Esophagus muscularis mucosa (tissue), 4 donors: ENCODE results near the gene CNOT1.

Source experiments
- CTCF ChIP-seq, 3 experiments: fragments of 200-600 bp in 2 of 3; fragments of 450-650 bp in 1 of 3; sonication (generic) in 2 of 3; IDR thresholded peaks; one replicate each; pipeline ENCODE4 v1.5.1; 2017 to 2019; ENCODE audit warnings: antibody characterized with exemption in 3 of 3, mild to moderate bottlenecking in 2 of 3, moderate library complexity in 1 of 3
- EP300 ChIP-seq: sonication (generic); formaldehyde crosslinking; IDR thresholded peaks from one replicate; pipeline ENCODE4 v1.6.1; 2017; ENCODE audit warnings: antibody characterized with exemption
- POLR2A ChIP-seq: fragments of 450-650 bp; IDR thresholded peaks from one replicate; pipeline ENCODE4 v1.6.1; 2017; ENCODE audit warnings: antibody characterized with exemption, moderate library complexity, mild to moderate bottlenecking, low read depth

DNA sequence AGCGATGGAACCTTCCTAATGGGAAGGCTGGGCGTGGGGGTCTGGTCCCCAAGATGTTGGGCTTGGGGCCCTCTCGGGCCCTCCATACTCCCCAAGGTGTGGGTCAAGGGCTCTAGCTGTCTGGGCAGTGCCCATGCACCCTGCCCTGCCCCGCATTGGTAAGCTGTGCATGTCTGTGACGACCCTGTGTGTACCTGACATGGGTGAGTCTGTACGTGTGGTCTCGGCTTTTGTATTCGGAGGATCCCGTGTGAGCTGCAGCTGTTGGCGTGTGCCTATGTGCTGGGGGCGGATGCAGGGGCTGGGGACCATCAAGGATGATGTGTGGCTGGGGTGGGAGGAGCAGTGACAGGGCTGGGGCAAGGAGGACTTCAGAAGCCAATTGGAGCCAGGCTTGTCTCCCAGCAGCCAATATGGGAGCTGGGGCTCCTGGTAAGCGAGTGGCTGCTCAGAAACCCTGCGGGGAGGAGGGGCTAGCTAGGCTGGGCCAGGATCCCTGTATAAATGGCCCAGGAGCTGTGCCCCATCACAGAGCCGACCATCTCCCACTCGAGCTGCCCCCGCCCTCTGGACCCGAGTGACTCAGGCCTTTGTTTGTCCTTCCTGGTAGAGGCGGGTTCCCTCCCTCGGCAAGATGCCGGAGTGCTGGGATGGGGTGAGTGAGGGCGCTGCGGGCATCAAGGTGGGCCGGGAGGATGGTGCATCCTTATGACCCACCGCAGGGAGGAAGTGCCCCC, 129.8 kb downstream of the CNOT1 start, which contains the start of gene NDRG4:
- no peak for TF ChIP-seq CTCF (IDR thresholded peaks at IDR 0.05)
- TF ChIP-seq POLR2A: no peak
- no peak for TF ChIP-seq EP300
